Fibroblast of mammary gland (primary cell): Measurements from ENCODE around the gene ARFGEF2.

Experiments
- DNase-seq: peaks from one replicate; pipeline ENCODE4 v3.0.0-alpha.2; 2010; ENCODE audit warnings: low read depth
- H3K4me3 ChIP-seq: 2 replicates; pipeline ENCODE4 v1.5.1; 2011; ENCODE audit warnings: low read depth, mild to moderate bottlenecking, low read length, moderate library complexity; ENCODE audit not compliant: control insufficient read depth
- CTCF ChIP-seq: conservative IDR thresholded peaks from 2 replicates; pipeline ENCODE4 v1.5.1; 2011; ENCODE audit warnings: low read depth, low read length, inconsistent platforms; ENCODE audit not compliant: control insufficient read depth, insufficient read depth

Gene ARFGEF2

GRCh38 chr20:48898896-48899530 is 22.5 kb upstream of the ARFGEF2 start:
- H3K4me3 ChIP-seq, result no peak overlapping the region
- DNase-seq, result no peak
- no peak for TF ChIP-seq CTCF

- no peak for DNase-seq
- no peak overlapping the region for H3K4me3 ChIP-seq
- TF ChIP-seq CTCF, result no peak
Measured at GRCh38 chr20:48899881-48900280, 21.6 kb upstream of the ARFGEF2 start.

GRCh38 chr20:48901326-48901725 is 20.2 kb upstream of the ARFGEF2 start:
- no peak overlapping the region for H3K4me3 ChIP-seq
- TF ChIP-seq CTCF, result no peak
- no peak for DNase-seq

- DNase-seq, result no peak
- TF ChIP-seq CTCF, result no peak
- H3K4me3 ChIP-seq, result no peak overlapping the region
Measured at GRCh38 chr20:48903705-48904104, 17.8 kb upstream of the ARFGEF2 start.

- TF ChIP-seq CTCF, result peak; percentile 82
- no peak overlapping the region for H3K4me3 ChIP-seq
Measured at GRCh38 chr20:48904566-48905296, 16.8 kb upstream of the ARFGEF2 start.

GRCh38 chr20:48905297-48905647 is 16.2 kb upstream of the ARFGEF2 start:
- DNase-seq, result no peak
- no peak for TF ChIP-seq CTCF
- H3K4me3 ChIP-seq, result no peak overlapping the region

More at GRCh38 chr20:48904566-48905296, 16.8 kb upstream of the ARFGEF2 start:
- DNase-seq, result peak; percentile 69
